ENCODE data around the gene SGK1. TPM values are rescaled to one million over a fixed set of nuclear protein-coding genes. Genes with fewer than 3 reads are reported as not detected.

Gene SGK1
- total RNA-seq, 2 experiments from 2014 or later, result 117 to 120 TPM

DNA sequence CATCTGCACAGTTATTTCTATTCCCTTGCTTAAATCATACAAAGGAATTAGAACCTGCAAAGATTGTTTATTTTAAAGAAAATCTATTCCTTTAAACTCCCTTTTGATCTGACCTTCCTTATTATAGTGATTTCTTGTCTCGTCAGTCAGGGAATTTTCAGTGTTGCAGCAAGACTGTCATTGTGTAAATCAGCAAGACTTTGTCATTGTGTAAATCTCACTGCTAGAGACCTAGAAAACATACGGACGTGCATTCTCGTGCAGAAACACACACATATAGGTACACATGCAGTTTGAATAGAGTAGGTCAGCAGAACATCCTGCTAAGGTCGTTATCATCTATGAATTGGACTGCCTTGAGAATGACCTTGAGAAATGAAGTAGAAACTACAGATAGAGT lies 6.2 kb upstream of the SGK1 start:
- Mint-ChIP-seq H3K9me3 (no peaks in the 10 kb centered on the region), H3K36me3 (ENCODE audit: low read depth) (no peaks in the 10 kb centered on the region), H3K27me3 (peaks cover 6% of the 10 kb centered on the region), H3K4me1 (ENCODE audit: low read depth) (peaks cover under 1% of the 10 kb centered on the region), H3K27ac (no peak overlapping the region), H3K4me3 (no peak overlapping the region)
- DNase-seq (no peak), ATAC-seq (ENCODE audit: poor library complexity) (no peak)
- H3K4me1 ChIP-seq (ENCODE audit: insufficient read depth, low read length), result no peaks in the 10 kb centered on the region
- H3K9me3 ChIP-seq (ENCODE audit: control insufficient read depth in 1 of 2, insufficient read depth in 1 of 2, low read length in 2 of 2), result peaks cover 6 to 7% of the 10 kb centered on the region in 2 experiments
- POLR2A ChIA-PET, result no interaction called here
- H3K27ac ChIP-seq (ENCODE audit: low read depth in 1 of 2, low read length in 2 of 2), result no peak overlapping the region
- intact Hi-C loops (cut with DNase I, micrococcal nuclease), result no loop called here
- CTCF ChIA-PET, result no interaction called here
- H3K36me3 ChIP-seq (ENCODE audit: insufficient read depth, low read length), result no peaks in the 10 kb centered on the region
- no peaks in the 10 kb centered on the region for H3K27me3 ChIP-seq (ENCODE audit: control insufficient read depth in 1 of 2, insufficient read depth in 2 of 2, low read length in 2 of 2)
- no peak overlapping the region for H3K4me3 ChIP-seq (ENCODE audit: low read length)
- TF ChIP-seq, protein P1, sequence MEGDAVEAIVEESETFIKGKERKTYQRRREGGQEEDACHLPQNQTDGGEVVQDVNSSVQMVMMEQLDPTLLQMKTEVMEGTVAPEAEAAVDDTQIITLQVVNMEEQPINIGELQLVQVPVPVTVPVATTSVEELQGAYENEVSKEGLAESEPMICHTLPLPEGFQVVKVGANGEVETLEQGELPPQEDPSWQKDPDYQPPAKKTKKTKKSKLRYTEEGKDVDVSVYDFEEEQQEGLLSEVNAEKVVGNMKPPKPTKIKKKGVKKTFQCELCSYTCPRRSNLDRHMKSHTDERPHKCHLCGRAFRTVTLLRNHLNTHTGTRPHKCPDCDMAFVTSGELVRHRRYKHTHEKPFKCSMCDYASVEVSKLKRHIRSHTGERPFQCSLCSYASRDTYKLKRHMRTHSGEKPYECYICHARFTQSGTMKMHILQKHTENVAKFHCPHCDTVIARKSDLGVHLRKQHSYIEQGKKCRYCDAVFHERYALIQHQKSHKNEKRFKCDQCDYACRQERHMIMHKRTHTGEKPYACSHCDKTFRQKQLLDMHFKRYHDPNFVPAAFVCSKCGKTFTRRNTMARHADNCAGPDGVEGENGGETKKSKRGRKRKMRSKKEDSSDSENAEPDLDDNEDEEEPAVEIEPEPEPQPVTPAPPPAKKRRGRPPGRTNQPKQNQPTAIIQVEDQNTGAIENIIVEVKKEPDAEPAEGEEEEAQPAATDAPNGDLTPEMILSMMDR (IDR thresholded peaks at IDR 0.05), result no peak

DNA sequence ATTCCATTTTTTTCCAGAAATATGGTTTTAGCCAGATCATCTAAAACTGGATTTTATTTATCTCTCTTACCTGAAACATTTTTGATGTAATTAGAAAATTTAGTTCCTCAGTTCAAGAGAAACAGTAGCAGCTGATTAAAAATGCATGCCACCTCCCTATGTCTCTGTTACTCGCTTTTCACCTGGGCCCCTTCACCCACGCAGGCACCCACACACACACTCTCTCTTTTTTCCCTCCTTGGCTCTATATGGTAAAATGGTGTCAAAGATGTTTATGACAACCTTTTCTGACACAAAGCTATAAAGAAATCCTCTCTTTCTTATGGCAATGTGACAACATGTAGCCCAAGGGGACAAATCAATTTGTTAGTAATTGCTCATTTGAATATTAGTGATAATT lies 5.8 kb upstream of the SGK1 start:
- Mint-ChIP-seq H3K27me3 (peaks cover 10% of the 10 kb centered on the region), H3K9me3 (no peaks in the 10 kb centered on the region), H3K4me1 (ENCODE audit: low read depth) (peaks cover 5% of the 10 kb centered on the region), H3K27ac (no peak overlapping the region), H3K36me3 (ENCODE audit: low read depth) (no peaks in the 10 kb centered on the region), H3K4me3 (no peak overlapping the region)
- H3K36me3 ChIP-seq (ENCODE audit: insufficient read depth, low read length), result no peaks in the 10 kb centered on the region
- TF ChIP-seq, protein P1 (IDR thresholded peaks at IDR 0.05), result no peak
- CTCF ChIA-PET, result no interaction called here
- no peaks in the 10 kb centered on the region for H3K27me3 ChIP-seq (ENCODE audit: control insufficient read depth in 1 of 2, insufficient read depth in 2 of 2, low read length in 2 of 2)
- H3K4me3 ChIP-seq (ENCODE audit: low read length), result no peak overlapping the region
- POLR2A ChIA-PET, result no interaction called here
- ATAC-seq (ENCODE audit: poor library complexity), result no peak
- intact Hi-C loops (cut with DNase I, micrococcal nuclease), result no loop called here
- no peak for DNase-seq
- H3K9me3 ChIP-seq (ENCODE audit: control insufficient read depth in 1 of 2, insufficient read depth in 1 of 2, low read length in 2 of 2), result peaks cover 6 to 7% of the 10 kb centered on the region in 2 experiments
- H3K27ac ChIP-seq (ENCODE audit: low read depth in 1 of 2, low read length in 2 of 2), result no peak overlapping the region
- H3K4me1 ChIP-seq (ENCODE audit: insufficient read depth, low read length), result no peaks in the 10 kb centered on the region

DNA sequence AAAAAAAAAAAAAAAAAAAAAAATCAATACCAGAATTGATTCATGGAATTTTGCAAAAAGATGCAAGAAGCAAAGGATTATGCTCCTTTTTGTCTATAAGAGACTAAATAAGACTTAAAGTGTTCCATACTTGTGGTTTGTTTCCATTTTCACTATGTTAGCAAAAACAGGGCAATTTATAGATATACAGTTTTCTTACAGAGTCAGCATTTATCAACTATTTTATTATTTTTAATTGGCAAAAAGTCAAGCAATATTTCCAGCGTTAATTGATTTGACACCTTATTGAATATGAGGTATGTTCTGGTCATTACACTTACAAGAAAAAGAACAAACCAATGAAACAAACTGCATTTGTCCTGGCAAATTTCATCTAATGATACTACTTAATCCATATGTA lies 5.4 kb upstream of the SGK1 start:
- Histone ChIP-seq H3K27ac (ENCODE audit: low read depth in 1 of 2, low read length in 2 of 2) (no peak overlapping the region), H3K36me3 (ENCODE audit: insufficient read depth, low read length) (no peaks in the 10 kb centered on the region), H3K4me3 (ENCODE audit: low read length) (no peak overlapping the region), H3K9me3 (ENCODE audit: control insufficient read depth in 1 of 2, insufficient read depth in 1 of 2, low read length in 2 of 2) (peaks cover 6 to 7% of the 10 kb centered on the region in 2 experiments), H3K27me3 (ENCODE audit: control insufficient read depth in 1 of 2, insufficient read depth in 2 of 2, low read length in 2 of 2) (no peaks in the 10 kb centered on the region), H3K4me1 (ENCODE audit: insufficient read depth, low read length) (no peaks in the 10 kb centered on the region)
- no peak for ATAC-seq (ENCODE audit: poor library complexity)
- CTCF ChIA-PET, result interaction anchor here (0.7 kb wide), 1 partner anchor 13 kb away, joined by 4 read pairs; no protein-coding TSS in a partner anchor
- Mint-ChIP-seq H3K27ac (no peak overlapping the region), H3K4me1 (ENCODE audit: low read depth) (peaks cover 7% of the 10 kb centered on the region), H3K4me3 (no peak overlapping the region), H3K36me3 (ENCODE audit: low read depth) (no peaks in the 10 kb centered on the region), H3K9me3 (no peaks in the 10 kb centered on the region), H3K27me3 (peaks cover 13% of the 10 kb centered on the region)
- intact Hi-C loops (cut with DNase I, micrococcal nuclease), result no loop called here
- TF ChIP-seq, protein P1 (IDR thresholded peaks at IDR 0.05), result no peak
- POLR2A ChIA-PET, result no interaction called here
- no peak for DNase-seq

Data from CD4-positive, alpha-beta T cell (primary cell).